ENCODE measurements around the gene ARHGEF10L.

The ARHGEF10L gene

DNA sequence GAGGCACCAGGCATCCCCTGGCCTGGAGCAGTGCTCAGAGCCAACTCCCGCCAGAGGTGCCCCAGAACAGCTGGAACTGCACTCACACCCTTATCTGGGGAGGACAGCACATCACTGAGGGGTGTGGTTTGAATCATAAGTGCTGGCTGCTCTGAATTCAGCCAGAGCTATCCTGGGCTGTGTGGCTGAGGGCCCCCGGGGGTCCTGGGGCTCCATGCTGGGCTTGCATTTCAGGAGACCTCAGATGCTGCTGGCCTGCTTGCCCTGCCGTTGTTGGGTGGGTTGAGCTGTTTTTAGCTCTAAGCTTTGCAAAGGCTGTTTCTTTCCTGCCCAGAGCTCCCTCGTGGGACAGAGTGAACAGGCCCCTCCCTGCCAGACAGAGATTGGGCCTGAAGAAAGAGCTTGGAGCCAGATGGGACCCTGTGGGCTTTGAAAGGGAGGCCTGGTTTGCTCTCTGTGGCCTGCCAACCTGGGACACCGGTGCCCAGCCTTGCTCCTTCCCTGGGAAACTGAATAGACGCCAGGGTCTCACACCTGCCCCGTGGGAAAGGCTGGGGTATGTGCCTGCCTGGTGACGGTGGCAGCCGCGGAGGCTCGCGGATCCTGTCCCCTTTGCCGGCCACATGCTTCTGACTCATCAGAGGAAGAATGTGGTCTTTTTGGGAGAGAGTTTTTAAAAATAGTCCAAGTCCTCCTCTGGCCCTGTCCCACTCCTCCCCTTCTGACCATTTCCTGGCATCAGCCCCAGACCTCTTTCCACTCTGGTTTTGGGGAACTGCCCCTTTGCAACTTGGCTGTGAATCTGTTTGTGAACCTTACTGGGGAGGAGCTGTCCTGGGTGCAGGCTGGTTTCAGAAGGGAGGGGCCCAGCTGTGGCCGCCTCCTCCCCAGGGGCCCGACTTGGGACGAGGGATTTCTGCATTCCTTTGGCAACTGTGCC, 30.0 kb downstream of the ARHGEF10L start:
- DNase-seq, result peak; percentile 98

DNA sequence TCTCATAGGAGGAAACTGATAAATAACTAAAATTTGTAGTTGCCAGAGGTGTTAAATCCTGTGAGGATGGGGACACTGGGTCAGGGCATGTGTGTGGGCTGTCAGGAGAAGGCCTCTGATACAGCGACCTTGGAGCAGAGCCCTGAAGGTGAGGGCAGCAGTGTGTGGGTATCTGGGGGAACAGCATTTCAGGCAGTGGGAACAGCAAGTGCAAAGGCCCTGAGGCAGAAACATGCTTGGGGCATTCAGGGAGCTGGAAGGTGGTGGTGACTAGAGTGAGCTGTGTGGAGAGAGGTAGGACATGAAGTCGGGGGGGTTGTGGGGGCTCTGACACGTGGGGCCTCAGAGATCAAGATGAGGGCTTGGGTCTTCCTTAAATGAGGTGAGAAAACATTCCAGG, 30.7 kb downstream of the ARHGEF10L start:
- no peak for DNase-seq

DNA sequence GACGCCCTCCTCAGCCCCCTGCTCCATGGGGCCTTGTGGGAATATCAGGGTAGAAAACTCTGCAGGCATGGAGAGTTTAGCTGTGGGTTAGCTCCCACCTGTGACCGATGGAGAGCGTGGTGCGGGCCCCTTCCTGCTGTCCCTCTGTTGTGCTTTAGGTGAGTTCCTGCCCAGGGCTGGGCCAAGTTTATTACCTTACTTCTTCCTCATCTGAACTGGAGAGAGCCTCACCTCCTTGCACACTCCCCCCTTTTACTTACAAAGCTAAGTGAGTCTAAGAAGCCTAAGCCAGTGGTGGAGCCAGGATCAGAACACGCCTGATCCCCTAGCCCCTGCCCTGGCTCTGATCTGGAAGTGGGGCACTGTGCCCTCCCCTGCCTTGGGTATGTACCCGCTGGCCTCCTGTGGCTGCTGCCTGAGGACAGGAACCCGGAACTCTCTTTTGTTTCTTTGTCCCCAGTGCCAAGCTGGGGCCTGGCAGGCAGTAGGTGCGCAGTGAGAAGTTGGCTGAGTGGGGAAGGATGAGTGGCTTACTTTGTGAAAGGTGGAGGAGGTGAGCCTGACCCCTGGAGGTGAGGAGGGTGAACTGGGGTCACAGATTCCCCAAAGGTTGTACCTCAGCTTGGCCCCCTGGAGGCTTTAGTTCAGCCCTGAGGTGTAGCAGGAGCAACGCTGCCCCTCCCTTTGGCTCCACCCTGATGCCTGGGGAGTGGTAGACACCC, 32.9 kb downstream of the ARHGEF10L start:
- no peak for DNase-seq

DNA sequence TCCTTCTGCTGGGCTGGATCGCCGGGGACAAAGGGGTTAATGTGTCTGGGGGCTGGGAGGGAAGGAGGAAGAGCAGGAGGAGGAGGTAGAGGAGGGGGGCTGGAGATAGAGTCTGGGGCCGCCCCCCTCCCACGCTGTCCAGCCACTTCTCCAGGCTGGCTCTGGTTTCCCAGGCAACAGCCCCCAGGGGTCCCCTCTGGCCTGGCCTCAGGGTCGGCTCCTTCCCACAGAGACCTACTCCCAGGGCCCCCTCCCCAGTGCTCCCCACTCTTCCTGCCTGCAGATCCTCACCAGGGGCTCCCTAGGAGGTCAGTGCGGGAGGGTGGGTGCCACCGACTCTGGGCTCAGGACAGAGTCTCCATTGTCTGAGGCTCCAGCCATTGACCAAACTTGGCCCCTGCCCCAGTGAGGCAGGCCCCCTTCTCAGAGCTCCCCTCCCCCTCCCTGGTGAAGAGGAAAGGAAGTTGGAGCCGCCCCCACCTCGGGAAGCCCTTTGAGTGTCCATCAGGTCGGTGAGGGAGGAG, 34.1 kb downstream of the ARHGEF10L start:
- no peak for DNase-seq

DNA sequence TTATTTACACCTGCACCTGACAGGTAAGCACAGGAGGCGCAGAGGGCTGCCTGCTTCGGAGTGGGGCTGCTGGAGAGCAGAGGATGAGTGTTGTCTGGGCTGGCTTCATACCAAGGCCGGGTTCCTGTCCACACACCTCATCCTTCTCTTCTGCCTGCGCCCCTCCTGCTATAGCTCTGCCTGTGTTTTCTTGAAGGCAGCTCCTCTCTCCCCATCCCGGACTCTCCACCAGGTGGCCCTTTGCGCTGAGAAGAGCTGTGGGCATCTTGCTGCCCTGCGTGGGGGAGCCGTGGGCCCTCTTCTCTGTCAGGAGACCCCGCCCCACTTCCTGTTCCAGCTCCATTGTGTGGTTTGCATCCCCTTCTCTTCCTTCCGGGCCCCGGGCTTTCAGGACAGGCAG, 35.0 kb downstream of the ARHGEF10L start:
- DNase-seq, result no peak

DNA sequence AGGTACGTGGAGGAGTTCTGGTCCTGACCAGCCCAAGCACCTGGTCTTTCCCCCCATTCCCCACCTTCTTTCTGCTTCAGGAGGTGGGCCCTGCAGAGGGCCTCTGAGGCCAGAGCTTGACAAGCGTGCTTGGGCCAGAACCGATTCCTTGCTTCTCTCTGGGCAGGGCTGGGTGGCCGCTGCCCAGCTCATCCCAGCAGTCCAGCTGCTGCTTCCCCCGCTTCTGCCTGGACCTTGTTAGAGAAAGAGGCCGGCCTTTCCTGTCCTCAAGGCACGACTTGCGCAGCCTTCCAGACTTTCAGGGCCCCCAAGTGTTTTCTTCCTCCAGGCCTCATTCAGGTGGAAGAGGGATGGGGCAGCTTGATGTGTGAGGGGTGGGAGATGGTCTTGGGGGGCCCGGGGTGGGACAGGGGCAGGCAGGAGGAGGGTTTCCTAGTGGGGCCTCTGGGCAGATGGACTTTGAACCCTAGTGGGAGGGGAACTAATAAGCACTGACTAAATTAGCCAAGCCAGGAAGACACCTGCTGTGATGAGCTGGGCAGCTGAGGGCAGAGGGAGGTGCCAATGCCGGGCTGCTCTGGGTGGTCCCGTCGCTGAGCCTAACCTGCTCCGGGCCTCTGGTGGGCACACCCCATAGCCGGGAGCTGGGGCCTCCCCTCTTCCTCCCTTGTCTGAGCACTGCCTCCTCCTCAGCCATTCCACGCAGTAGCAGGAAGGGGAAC, 36.5 kb downstream of the ARHGEF10L start:
- DNase-seq, result no peak

DNA sequence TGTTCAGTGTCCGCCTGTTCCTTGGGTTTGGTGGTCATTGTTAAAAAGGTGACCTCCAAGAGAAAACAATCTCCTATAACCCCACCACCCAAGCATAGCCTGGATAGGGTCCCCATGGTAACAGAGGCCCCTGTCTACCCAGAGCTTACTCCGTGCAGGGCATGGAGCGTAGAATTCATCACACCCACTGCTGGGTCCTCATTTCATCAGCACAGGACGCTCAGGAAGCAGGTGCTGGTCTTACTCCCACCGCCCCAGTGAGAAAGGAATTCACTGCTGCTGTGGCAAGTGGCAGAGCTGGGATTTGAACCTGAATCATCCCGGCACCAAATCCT, 37.0 kb downstream of the ARHGEF10L start:
- DNase-seq, result no peak

DNA sequence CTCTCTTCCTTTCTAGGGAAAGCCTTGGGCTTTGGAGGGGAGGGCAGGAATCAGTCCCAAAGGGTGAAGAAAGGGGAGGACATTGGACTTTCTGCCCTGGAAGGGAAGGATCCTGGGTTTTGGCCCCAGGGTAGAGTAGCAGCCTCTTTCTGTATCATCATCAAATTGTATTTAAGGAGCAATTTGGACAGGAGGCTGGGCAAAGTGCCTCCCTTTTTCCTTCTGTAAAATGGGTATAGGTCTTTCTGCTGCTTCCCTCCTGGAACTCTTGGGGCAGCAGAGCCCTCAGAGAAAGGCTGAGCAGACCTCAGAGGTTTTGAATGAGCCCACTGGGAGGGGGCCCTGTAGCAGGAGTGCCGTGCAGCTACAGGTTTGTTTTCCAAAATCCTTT, 38.4 kb downstream of the ARHGEF10L start:
- DNase-seq, result no peak

DNA sequence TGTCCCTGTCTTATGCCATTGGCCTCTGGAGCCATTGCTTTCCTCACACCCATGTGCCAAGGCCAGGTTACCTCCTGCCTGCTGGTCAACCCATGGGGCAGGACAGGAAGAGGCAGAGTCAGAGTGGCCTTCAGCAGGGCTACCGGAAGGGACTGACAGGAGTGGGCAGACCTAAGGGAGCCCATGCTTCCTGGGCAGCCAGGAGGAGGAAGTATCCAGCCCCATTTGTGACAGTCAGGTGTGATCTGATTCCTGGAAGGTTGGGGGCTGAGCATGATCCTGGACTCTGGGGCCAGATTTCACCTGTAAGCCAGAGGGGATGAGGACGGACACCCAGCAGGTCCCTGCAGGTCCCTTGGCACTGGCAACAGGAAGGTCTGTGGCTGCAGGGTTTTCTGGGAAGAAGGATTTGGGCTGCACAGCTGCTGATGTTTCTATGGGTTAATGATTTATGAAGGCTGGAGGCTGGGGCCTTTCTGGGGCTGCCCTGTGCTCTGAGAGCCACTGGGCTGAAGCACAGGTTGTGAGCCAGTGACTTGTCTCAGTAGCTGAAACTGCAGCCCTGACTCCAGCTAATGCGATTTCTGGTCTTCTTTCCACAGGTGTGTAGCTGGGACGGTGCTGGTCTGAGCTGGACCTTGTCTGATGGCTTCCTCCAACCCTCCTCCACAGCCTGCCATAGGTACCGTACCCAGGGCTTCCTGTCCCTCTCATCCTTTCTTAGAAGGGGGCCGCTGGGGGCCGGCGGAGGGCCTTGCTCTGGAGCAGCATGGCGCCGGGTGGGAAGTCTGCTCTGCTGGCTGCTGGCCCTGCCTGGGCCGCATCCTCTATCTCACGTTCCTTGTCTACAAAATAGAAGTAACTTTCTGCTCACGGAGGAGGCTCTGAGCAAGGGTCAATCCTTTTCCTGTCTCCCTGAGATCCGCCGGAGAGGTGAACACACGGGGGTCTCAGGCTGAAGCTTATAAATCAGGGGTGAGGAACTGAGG, 40.7 kb downstream of the ARHGEF10L start:
- DNase-seq, result no peak

DNA sequence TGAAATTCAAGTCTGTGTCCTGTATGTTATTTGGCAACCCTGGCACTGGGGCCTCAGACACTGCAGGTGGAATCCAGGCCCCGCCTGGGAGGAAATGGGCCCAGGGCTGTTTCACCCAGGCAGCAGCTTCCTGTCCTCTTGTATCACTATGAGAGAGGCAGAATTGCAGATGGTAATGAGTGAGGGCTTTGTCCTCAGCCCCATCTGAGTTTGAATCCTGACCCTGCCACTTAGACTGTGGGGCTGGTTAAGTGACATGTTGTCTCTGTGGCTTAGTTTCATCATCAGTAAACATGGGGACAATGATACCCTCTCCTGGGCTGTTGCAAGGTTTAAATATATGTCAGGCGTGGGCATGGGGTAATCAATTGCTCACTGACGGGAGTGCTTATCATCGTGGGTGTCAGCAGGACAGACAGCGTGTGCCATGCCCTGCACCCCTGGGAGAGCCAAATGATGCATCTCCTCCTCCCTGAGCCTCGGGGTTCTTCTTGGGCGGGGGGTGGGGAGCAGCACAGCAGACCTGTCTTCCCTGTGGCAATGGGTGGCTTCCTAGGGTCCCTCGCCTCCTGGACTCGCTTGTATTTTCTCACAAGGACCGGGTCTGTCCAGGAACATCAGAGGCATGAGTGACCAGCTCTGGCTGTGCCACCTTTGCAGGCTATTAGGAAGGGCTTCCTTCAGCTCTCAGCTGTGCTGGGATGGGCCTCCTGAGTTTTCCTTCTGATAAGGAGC, 42.1 kb downstream of the ARHGEF10L start:
- DNase-seq, result no peak

DNA sequence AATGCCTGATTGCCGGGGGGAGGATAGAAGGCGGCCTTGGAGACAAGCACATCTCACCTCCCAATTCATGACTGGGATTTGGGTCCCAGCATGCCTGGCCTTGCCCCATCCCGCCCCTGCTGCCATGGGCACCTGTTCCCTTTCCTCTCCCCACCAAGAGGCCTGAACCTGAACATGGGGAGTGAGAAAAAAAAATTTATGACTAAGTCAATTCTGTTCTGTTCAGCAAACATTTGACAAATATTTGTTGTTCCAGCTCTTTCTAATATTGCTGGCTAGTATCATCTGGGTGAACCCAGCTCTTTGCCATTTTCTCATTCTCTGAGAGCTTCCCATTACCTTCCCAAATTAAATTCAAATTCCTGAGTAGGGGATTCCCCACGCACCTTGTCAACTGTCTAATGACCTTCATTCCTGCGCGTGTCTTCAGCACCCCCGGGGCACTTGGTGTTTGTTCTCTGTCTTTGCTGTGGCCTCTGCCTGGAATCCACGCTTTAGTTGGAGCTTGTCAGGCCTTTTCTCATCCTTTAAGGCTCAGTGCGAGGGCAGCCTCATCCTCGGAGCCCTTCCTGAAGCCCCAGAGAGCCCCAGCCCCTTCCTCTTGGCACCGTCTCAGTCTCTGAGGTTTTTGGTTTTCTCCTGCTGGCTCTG, 42.8 kb downstream of the ARHGEF10L start:
- DNase-seq, result no peak

DNA sequence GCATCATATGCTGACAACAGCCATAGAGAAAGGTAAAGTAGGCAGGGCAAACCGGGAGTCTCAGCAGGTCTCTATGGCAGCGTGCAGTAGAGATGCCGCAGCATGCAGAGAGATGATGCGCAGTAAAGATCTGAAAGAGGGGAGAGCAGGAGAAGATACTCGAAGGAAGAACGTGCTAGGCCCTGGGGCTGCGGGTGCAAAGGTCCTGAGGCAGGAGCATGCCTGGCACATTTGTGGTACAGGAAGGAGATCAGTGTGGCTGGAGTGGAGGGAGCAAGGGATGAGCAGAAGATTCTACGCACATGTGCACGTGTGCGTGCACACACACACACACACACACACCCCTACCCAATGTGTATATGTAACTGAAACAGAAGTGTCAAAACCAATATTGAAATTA, 45.0 kb downstream of the ARHGEF10L start:
- DNase-seq, result no peak

DNA sequence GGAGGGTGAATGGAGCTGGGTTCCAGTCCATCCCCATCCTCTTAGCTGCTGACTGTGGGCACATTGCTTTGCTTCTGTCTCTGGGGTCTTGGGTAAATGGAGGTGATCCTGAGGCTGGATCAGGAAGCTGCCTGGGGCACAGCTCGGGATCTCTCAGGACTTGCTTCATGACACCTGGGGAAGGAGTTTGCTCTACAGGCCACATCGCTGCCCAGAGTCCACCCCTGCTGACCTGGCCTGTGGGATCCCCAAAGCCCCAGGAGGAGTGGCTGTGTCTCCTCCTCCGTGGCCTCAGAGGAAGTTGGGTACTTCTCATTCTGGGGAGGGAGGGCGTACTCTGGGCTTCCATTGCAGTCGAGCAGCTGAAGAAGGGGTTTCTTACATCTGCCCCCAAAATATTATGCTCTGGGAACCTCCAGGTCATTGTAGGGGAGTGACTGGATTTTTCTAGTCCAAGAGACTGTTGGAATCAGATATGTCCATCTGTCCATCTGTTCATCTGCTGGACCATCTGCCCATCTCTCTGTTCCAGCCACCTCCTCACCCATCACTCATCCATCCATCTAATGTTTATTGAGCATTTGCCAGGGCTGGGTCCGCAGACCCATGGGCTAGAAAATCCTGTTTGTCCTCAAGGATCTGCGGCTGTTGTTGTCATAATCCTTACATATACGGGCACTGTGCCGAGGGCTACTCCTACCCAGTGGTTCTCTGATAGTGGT, 45.9 kb downstream of the ARHGEF10L start:
- no peak for DNase-seq

DNA sequence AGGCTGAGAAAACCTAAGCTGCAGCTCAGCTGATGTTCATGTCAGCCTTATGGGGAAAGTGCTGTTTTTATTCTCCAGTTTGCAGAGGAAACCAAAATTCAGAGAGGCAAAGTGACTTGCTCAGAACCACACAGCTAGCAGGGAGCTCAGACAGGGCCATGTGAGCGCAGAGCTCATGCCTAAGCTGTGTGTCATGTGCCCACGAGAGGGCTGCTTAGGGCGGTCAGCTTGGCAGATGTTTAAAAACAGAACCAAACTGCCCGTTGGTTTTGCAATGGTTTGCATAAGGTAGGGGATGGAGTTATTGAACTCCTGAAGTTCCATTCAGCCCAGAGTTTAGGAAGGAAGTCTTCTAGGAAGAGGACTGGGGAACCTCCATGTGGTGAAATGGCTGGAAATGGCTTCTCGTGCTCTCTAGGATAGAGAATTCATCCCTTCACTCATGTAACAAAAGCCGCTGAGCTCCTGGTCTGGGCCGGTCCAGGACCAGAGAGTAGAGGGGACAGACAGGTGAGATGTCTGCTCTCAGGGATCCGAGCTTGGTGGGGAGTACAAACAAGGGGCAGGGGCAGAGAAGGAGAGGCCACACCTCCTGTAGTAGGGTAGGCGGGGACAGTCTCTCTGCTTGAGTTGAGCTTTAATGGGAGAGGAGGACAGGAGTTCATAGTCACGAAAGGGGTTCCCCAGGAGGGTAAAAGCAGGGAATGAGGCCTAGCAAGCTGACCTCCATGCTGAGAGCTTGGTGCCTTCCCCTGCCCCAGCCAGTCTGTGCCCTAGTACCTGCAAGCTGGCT, 46.9 kb downstream of the ARHGEF10L start:
- DNase-seq, result peak; percentile 80

DNA sequence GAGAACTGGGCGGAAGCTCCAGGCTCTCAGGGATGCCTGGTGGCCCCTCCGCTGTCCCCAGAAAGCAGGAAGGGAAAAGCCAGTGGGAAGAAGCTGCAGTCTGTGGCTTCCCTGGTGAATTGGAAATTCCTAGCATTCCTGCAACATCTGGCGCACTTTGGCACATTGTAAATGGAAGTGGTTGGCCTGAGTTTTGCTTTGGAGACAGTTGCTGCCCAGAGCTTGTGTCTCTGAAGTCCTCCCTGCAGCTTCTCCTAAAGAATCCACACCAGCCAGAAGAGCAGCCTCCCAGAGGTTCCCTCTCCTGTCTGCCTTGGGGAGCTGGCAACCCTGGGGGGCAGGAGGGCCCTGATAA, 48.2 kb downstream of the ARHGEF10L start:
- DNase-seq, result peak; percentile 94

DNA sequence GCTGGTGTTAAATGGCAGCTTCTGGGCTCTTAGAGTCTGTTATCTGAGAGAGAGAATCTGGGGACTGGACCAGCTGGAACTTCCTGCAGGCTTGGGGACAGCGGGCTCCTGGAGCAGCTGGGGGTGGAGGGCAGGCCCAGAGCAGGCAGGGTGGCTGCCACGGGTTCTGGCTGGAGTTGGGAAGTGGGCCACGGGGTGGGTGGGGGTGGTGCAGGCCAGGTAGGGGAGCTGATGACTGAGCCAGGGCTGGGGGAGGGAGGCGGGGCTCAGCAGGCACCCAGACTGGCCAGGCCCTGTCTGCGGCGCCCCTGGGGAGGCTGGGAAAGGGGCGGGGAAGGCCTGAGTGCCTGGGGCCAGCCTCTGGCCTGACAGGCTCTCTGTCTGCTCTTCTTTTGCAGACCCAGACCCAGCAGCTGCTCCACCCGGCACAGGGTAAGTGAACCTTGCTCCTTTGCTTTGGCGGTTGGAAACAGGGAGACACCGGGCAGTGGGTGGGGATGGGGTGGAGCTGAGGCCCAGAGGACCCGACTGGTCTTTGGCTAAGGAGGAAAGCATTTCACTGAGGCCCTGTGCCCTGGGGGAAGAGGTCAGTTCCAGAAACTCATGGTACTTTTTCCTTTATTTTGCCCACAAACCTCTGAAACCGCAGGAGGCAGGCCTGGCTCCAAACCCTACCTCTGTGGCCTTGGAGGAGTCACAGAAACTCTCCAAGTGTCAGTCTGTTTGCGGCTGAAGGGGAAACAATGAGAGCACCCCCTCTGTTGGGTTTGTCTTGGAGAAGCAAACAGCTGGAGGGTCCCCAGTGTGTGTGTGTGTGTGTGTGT, 48.8 kb downstream of the ARHGEF10L start:
- DNase-seq, result peak; percentile 55

DNA sequence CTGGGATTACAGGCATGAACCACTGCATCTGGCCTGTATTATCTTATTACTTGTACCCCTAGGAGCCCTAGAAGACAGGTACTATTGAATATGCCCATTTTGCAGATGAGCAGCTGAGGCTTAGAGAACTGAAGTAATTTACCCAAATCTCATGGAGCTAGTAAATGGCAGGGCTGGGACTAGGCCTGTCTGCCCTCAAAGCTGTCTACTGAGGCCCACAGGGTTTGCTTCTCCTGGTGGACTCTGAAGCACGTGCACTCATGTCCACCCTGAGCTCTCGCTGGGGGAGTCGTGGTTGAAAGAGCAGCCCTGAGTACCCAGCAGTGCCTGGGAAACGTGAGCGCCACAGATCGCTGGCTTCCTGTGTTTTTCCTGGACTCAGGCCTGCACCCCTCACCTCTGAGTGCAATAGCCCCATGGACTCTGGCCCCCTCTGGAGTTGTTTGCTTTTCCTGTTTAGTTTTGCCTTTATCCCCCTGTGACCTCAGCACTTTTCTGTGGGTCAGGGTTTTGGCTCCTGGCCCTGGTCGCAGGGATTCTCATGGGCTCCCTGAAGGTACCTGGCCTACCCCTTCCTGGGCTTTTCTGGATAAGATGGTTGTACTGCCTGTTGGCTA, 52.4 kb downstream of the ARHGEF10L start:
- DNase-seq, result no peak

DNA sequence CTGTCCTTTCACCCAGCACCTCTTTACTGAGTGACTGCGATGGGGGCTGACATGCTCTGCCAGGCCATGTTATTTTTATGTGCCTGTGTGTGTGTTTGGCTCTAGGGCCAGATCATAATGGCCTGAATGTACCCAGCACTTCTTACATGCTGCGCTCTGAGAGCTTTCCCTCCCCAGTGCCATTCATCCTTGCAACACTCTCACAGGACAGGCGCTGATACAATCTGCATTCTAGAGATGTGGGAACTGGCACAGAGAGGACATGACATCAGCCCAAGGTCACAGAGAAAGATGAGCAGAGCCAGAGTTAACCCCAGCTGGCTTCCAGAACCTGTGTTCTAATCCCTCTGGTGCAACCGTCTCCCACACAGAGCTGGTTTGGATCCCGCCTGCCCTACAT, 54.5 kb downstream of the ARHGEF10L start:
- no peak for DNase-seq

Measured in fibroblast of skin of back (primary cell).